ENCODE measurements around the gene UROS. TPM values are rescaled to one million over a fixed set of nuclear protein-coding genes. Genes with fewer than 3 reads are reported as not detected.

UROS gene
- total and polyA plus RNA-seq, 9 donors, result 18.5 to 82.5 (median 28.6) TPM

GRCh38 chr10:125761961-125762360, 61.1 kb downstream of the UROS start:
- Histone ChIP-seq H3K27ac (no peak overlapping the region), H3K36me3 (no peaks in the 10 kb centered on the region), H3K9me3 (no peaks in the 10 kb centered on the region), H3K4me3 (no peak overlapping the region), H3K4me1 (ENCODE audit: insufficient read depth) (no peaks in the 10 kb centered on the region), H3K27me3 (no peaks in the 10 kb centered on the region)
- WGBS, 3 donors, result 42 to 51% (median 42%) methylated on average over 1 of the region's 1 CpG
- intact Hi-C loops (cut with DNase I), result no loop called here
- DNase-seq, result no peak
- TF ChIP-seq EP300 (IDR thresholded peaks at IDR 0.05) (no peak), CTCF (IDR thresholded peaks at IDR 0.05) (no peak), POLR2A (IDR thresholded peaks at IDR 0.05) (no peak)

GRCh38 chr10:125757742-125758141, 65.3 kb downstream of the UROS start:
- no peak for DNase-seq
- H3K27ac ChIP-seq, result no peak overlapping the region
- H3K4me3 ChIP-seq, result no peak overlapping the region
- H3K36me3 ChIP-seq, result no peaks in the 10 kb centered on the region
- TF ChIP-seq EP300 (IDR thresholded peaks at IDR 0.05) (no peak), POLR2A (IDR thresholded peaks at IDR 0.05) (no peak), CTCF (IDR thresholded peaks at IDR 0.05) (no peak)
- 93 to 97% (median 96%) methylated on average over 4 of the region's 4 CpGs for WGBS, 3 donors
- no peaks in the 10 kb centered on the region for H3K9me3 ChIP-seq
- H3K27me3 ChIP-seq, result no peaks in the 10 kb centered on the region
- intact Hi-C loops (cut with DNase I), result no loop called here
- H3K4me1 ChIP-seq (ENCODE audit: insufficient read depth), result no peaks in the 10 kb centered on the region

- WGBS, 3 donors, result 90 to 94% (median 94%) methylated on average over 5 of the region's 5 CpGs
- TF ChIP-seq EP300 (IDR thresholded peaks at IDR 0.05), result no peak
- TF ChIP-seq POLR2A (IDR thresholded peaks at IDR 0.05), result no peak
- no peak for TF ChIP-seq CTCF (IDR thresholded peaks at IDR 0.05)
- intact Hi-C loops (cut with DNase I), result no loop called here
- Histone ChIP-seq H3K36me3 (no peaks in the 10 kb centered on the region), H3K27ac (no peak overlapping the region), H3K4me1 (ENCODE audit: insufficient read depth) (no peaks in the 10 kb centered on the region), H3K9me3 (no peaks in the 10 kb centered on the region), H3K27me3 (no peaks in the 10 kb centered on the region), H3K4me3 (no peak overlapping the region)
- DNase-seq, result no peak
Measured at GRCh38 chr10:125756853-125757487, 66.1 kb downstream of the UROS start.

- Histone ChIP-seq H3K4me1 (ENCODE audit: insufficient read depth) (no peaks in the 10 kb centered on the region), H3K27me3 (no peaks in the 10 kb centered on the region), H3K36me3 (no peaks in the 10 kb centered on the region), H3K4me3 (no peak overlapping the region), H3K27ac (no peak overlapping the region), H3K9me3 (no peaks in the 10 kb centered on the region)
- TF ChIP-seq EP300 (IDR thresholded peaks at IDR 0.05) (no peak), CTCF (IDR thresholded peaks at IDR 0.05) (no peak), POLR2A (IDR thresholded peaks at IDR 0.05) (no peak)
- no peak for DNase-seq
- WGBS, 3 donors, result 54 to 69% (median 57%) methylated on average over 5 of the region's 5 CpGs
- intact Hi-C loops (cut with DNase I), result no loop called here
Measured at GRCh38 chr10:125756196-125756595, 66.9 kb downstream of the UROS start.
